SK-N-MC (cell line): Measurements from ENCODE around the gene MSANTD3.

ENCODE experiments used
- EZH2 ChIP-seq: fragments of 200-600 bp; sonication (generic); IDR thresholded peaks from one replicate; pipeline ENCODE4 v1.6.1; 2017; ENCODE audit warnings: antibody characterized with exemption
- POLR2AphosphoS5 ChIP-seq: IDR thresholded peaks from 2 replicates; pipeline ENCODE4 v1.6.1; 2012; ENCODE audit warnings: mild to moderate bottlenecking, low read depth, low read length, borderline replicate concordance

DNA sequence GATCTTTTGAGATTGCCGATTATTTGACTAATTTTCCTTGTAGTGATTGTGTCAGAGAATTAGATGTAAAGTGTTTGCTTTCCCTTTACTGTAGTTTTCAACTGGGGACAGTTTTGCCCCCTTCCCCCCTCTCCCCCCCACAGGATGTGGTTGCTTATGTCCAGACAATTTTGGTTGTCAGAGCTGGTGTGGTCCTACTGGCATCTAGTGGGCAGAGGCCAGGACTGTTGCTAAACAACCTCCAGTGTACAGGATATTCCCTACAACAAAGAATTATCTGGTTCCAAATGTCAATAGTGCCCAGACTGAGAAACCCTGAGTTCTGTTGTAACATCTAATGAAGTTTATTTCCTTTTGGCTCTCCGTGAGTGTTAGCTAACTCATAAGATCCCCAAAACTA, 66.0 kb downstream of the MSANTD3 start:
- TF ChIP-seq POLR2AphosphoS5 (no peak), EZH2 (no peak)
